Stimulated activated CD4-positive, alpha-beta T cell treated with anti-CD3 and anti-CD28 coated beads, Interleukin-2, amount 100 ng/mL, for 4 hours (primary cell): ENCODE measurements around the gene LINGO3.

Experiments
- DNase-seq: peaks from one replicate; pipeline ENCODE4 v3.0.0-alpha.2; 2020; ENCODE audit warnings: low read depth

The LINGO3 gene

GRCh38 chr19:2326699-2327360 lies 18.9 kb upstream of the LINGO3 start:
- DNase-seq: no peak

GRCh38 chr19:2325281-2326046 lies 17.5 kb upstream of the LINGO3 start:
- no peak for DNase-seq

- DNase-seq: no peak
Observed at GRCh38 chr19:2324220-2324948, 16.4 kb upstream of the LINGO3 start.

GRCh38 chr19:2323707-2324106 lies 15.8 kb upstream of the LINGO3 start:
- no peak for DNase-seq

GRCh38 chr19:2321565-2322283 lies 13.8 kb upstream of the LINGO3 start:
- DNase-seq: no peak

GRCh38 chr19:2320939-2321338 lies 13.0 kb upstream of the LINGO3 start:
- DNase-seq: no peak

GRCh38 chr19:2320049-2320448 lies 12.1 kb upstream of the LINGO3 start:
- DNase-seq: no peak

GRCh38 chr19:2319551-2319950 lies 11.6 kb upstream of the LINGO3 start:
- no peak for DNase-seq

GRCh38 chr19:2318923-2319322 lies 11.0 kb upstream of the LINGO3 start:
- no peak for DNase-seq

- no peak for DNase-seq
Observed at GRCh38 chr19:2317756-2318155, 9.8 kb upstream of the LINGO3 start.

GRCh38 chr19:2317300-2317699 lies 9.3 kb upstream of the LINGO3 start:
- DNase-seq: no peak

GRCh38 chr19:2315818-2316353 lies 7.9 kb upstream of the LINGO3 start:
- DNase-seq: no peak

GRCh38 chr19:2315121-2315817 lies 7.3 kb upstream of the LINGO3 start:
- no peak for DNase-seq

- DNase-seq: no peak
Observed at GRCh38 chr19:2312820-2313501, 5.0 kb upstream of the LINGO3 start.

- no peak for DNase-seq
Observed at GRCh38 chr19:2311093-2311492, 3.1 kb upstream of the LINGO3 start.

- no peak for DNase-seq
Observed at GRCh38 chr19:2309734-2310362, 1.9 kb upstream of the LINGO3 start.

- no peak for DNase-seq
Observed at GRCh38 chr19:2307518-2308012, 389 bp downstream of the LINGO3 start.

GRCh38 chr19:2306971-2307370 lies 983 bp downstream of the LINGO3 start:
- no peak for DNase-seq

- no peak for DNase-seq
Observed at GRCh38 chr19:2306281-2306806, 1.6 kb downstream of the LINGO3 start.
